ENCODE results near the gene NFKBIB. TPM values are rescaled to one million over a fixed set of nuclear protein-coding genes. Genes with fewer than 3 reads are reported as not detected.

NFKBIB gene
- total RNA-seq, 1 experiment from 2014 or later = 45.4 TPM

- no peaks in the 10 kb centered on the region for H3K9me3 Mint-ChIP-seq (ENCODE audit: unreplicated experiment)
- CTCF ChIA-PET = interaction anchor here (0.6 kb wide), 1 partner anchor 18 kb away, joined by 3 read pairs; no protein-coding TSS in a partner anchor
- H3K4me1 Mint-ChIP-seq (ENCODE audit: insufficient read depth, unreplicated experiment) = peaks cover 10% of the 10 kb centered on the region
These were observed 32.5 kb upstream of the NFKBIB start for GRCh38 chr19:38867171-38867780.

GRCh38 chr19:38868551-38868950, 31.2 kb upstream of the NFKBIB start:
- H3K9me3 Mint-ChIP-seq (ENCODE audit: unreplicated experiment) = no peaks in the 10 kb centered on the region
- no TSS peak for BruUV-seq (replicated peaks)

More at GRCh38 chr19:38867171-38867780, 32.5 kb upstream of the NFKBIB start:
- H3K27ac Mint-ChIP-seq (ENCODE audit: low read depth, unreplicated experiment) = no peak overlapping the region
- intact Hi-C loops (cut with micrococcal nuclease) = no loop called here
- TF ChIP-seq CTCF (IDR thresholded peaks at IDR 0.05; ENCODE audit: unreplicated experiment) = no peak
- no peaks in the 10 kb centered on the region for H3K27me3 Mint-ChIP-seq (ENCODE audit: insufficient read depth, unreplicated experiment)
- POLR2A ChIA-PET = interaction anchor here (0.6 to 1.6 kb wide), 4 partner anchors 9 to 1643 kb away, joined by 3 to 5 read pairs (median 4); partner anchors contain the start of gene NFKBIB
- no peak for DNase-seq (ENCODE audit: unreplicated experiment)
- no peaks in the 10 kb centered on the region for H3K36me3 Mint-ChIP-seq (ENCODE audit: insufficient read depth, unreplicated experiment)
- no peak overlapping the region for H3K4me3 Mint-ChIP-seq (ENCODE audit: unreplicated experiment)
- BruUV-seq (replicated peaks) = no TSS peak

GRCh38 chr19:38869160-38869835, 30.5 kb upstream of the NFKBIB start:
- POLR2A ChIA-PET = interaction anchor here (0.7 kb wide), 1 partner anchor 58 kb away, joined by 5 read pairs; no protein-coding TSS in a partner anchor
- Mint-ChIP-seq H3K36me3 (ENCODE audit: insufficient read depth, unreplicated experiment) (no peaks in the 10 kb centered on the region), H3K9me3 (ENCODE audit: unreplicated experiment) (no peaks in the 10 kb centered on the region), H3K27me3 (ENCODE audit: insufficient read depth, unreplicated experiment) (no peaks in the 10 kb centered on the region), H3K4me3 (ENCODE audit: unreplicated experiment) (peak overlapping the region; percentile 50), H3K27ac (ENCODE audit: low read depth, unreplicated experiment) (no peak overlapping the region), H3K4me1 (ENCODE audit: insufficient read depth, unreplicated experiment) (peaks cover 5% of the 10 kb centered on the region)
- no TSS peak for BruUV-seq (replicated peaks)
- TF ChIP-seq CTCF (IDR thresholded peaks at IDR 0.05; ENCODE audit: unreplicated experiment) = no peak
- no peak for DNase-seq (ENCODE audit: unreplicated experiment)
- intact Hi-C loops (cut with micrococcal nuclease) = no loop called here
- CTCF ChIA-PET = interaction anchor here (0.7 to 0.9 kb wide), 2 partner anchors 62 to 92 kb away, joined by 4 read pairs; partner anchors contain the start of genes MRPS12 and SARS2

More at GRCh38 chr19:38868551-38868950, 31.2 kb upstream of the NFKBIB start:
- H3K27me3 Mint-ChIP-seq (ENCODE audit: insufficient read depth, unreplicated experiment) = no peaks in the 10 kb centered on the region
- no peak overlapping the region for H3K4me3 Mint-ChIP-seq (ENCODE audit: unreplicated experiment)
- H3K4me1 Mint-ChIP-seq (ENCODE audit: insufficient read depth, unreplicated experiment) = peaks cover 5% of the 10 kb centered on the region
- no peak for DNase-seq (ENCODE audit: unreplicated experiment)
- TF ChIP-seq CTCF (IDR thresholded peaks at IDR 0.05; ENCODE audit: unreplicated experiment) = no peak
- no peaks in the 10 kb centered on the region for H3K36me3 Mint-ChIP-seq (ENCODE audit: insufficient read depth, unreplicated experiment)
- intact Hi-C loops (cut with micrococcal nuclease) = no loop called here
- ChIA-PET CTCF (interaction anchor here (0.6 to 0.9 kb wide), 2 partner anchors 62 to 726 kb away, joined by 4 read pairs; partner anchors contain the start of genes MRPS12 and SARS2), POLR2A (interaction anchor here (0.7 kb wide), 1 partner anchor 59 kb away, joined by 5 read pairs; no protein-coding TSS in a partner anchor)
- H3K27ac Mint-ChIP-seq (ENCODE audit: low read depth, unreplicated experiment) = no peak overlapping the region

All from MCF 10A (cell line).